ENCODE data around the gene E2F4.

Gene E2F4

DNA sequence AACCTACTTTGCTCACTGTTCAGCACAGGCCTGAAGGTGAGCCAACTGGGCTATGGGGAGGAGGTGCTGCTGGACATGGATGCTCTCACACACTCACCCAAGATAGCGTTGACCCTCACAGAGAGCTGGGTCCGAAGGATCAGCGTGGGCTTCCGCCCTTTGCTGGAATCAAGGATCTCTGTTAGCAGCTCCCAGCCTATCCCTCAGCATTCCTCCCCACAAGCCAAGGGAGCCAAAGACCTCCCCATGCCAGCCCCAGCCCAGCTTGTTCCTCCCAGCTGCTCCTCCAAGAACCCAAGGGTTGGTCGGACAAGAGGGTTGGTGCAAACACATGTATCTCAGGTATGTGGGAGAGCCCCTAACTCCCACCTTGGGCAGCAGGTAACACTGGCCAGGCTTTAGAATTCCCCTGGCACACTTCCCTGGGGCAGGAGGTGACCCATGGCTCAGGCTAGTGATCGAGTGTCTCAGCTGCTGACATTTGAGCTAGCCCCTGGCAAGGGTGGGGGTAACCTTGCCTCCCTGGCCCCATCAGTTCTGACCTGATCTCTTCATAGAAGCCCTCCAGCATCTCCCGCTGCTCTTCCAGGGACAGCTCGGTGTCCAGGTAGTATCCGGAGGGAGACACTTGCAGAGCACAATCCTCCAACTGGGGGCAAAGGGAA is 47.0 kb downstream of the E2F4 start:
- no peak for DNase-seq

DNA sequence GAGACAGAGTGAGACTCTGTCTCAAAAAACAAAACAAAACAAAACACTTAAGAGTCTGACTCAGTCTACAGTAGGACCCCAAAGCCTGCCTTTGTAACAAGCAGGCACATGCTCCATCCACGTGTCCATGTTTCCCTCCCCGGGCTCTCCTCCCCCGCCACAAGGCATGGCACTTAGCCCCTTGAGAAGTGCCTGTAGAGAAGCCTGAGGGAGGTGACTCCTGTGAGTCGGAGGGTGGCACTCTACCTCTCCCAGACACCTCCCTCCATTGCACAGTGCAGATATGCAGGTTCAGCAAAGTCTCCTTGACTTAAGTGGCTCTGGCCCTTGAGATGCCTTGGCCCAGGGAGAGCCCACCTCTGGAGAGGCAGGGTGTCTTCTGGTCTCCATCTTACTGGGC is 48.6 kb downstream of the E2F4 start:
- DNase-seq = no peak

DNA sequence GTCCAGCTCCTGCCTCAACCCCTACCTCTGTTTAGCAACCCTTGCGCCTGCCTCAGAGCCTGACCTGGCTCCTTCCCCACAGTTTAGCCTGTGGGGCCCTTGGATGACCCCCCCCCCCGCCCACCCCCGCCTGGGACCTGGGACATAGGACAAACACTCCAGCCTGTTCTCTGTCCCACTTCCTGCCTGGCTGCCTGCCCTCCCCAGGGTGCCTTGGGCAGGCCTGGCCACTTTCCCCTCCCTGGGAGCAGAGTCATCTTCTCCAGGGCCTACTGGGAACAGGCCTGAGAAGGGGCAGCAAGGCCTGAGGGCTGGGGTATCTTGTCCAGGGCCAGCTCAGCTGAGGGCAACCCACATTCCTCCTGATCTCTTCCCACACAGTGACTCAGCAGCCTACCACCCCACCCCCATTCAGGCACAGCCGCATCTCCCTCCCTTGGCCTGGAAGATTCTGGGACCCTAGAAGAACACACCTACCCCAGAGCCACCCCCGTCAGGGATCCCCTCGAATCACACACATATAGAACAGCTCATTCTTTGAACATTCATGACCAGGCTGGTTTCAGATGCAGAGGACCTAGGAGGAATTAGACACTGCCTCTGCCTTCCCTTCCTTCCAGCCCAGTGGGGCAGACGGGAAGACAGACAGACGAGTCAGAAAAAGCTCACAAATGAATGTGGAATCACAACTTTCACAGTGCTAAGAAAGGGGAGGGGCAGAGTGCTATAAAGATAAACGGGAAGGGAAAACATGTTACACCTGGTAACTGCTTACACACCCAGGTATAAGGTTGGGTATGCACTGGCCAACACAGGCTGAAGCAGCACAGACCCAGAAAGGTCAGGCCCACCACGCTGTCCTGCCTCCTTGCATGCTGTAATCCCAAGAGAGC is 49.3 kb downstream of the E2F4 start:
- peak; percentile 68 for DNase-seq

- no peak for DNase-seq
These were observed 50.3 kb downstream of the E2F4 start for GRCh38 chr16:67242138-67242730.

DNA sequence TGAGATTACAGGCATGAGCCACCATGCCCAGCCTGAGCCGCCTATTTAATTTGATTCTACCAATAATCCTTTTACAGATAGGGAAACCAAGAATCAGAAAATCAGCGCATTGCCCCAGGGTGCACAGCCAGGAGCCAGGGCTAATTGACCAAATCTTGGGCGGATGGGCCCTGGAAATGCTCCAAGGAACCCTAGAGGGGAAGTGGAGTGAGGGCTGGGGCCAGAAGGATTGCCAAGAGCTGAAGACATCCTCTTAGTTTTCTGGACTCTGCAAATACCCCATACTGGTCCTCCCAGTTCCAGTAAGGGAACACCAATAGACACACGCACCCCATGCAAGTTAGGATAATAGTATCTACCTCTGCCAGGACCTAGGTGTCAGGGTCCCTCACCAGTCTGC is 51.5 kb downstream of the E2F4 start:
- DNase-seq = no peak

DNA sequence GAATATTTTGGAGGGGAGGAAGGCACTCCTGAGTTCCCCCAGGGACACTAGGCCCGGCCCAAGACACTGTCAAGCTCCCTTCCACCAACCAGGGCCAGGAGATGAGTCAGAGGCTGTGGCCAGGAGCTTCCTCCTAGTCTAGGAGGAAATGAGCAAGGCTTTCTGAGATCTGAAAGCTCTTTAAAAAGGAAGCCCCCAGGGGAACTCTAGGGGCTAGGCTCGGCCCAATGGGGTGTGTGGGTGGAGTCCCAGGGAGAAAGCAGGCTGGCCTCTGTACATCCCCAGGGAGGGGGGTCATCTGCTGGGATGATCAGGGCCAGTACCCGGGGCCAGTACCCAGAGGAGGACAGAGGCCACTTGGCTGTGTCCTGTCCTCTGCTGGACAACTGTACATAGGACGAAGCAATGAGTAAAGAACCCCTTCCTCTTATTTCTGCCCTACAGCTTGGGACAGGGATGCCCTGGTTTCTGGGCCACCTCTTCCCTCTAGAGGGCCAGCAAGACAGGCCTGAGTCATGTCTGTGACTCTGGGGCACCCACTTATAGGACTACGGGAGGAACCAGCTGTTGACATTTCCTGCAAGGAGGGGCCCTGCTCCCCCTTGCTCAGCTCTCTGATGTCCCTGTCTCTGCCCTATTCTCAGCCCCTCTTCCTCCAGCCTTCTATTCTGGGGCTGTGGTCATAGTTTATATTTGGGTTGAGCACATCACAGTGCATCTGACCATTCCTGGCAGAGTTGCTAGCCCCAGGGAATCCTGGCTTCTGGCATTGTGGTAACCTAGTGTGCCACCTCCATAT is 52.6 kb downstream of the E2F4 start:
- DNase-seq = peak; percentile 69

- DNase-seq = no peak
These were observed 53.2 kb downstream of the E2F4 start for GRCh38 chr16:67245186-67245585.

DNA sequence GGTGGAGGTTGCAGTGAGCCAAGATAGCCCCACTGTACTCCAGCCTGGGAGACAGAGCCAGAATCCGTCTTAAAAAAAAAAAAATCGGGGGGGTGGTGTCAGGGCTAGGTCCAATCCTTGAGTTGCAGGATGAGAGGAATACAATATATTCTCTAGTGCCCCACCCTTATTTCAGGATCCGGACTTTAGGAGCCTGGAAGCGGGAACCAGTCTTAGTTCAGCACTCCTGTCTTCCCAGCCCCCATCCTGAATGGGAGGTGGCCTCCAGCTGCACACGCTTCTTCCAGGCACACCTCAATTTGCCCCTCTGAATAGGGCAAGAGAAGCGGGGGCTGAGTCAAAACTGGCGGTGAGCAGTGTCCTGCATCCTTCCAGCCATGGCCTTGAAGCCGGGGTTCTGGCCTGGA is 53.7 kb downstream of the E2F4 start:
- no peak for DNase-seq

DNA sequence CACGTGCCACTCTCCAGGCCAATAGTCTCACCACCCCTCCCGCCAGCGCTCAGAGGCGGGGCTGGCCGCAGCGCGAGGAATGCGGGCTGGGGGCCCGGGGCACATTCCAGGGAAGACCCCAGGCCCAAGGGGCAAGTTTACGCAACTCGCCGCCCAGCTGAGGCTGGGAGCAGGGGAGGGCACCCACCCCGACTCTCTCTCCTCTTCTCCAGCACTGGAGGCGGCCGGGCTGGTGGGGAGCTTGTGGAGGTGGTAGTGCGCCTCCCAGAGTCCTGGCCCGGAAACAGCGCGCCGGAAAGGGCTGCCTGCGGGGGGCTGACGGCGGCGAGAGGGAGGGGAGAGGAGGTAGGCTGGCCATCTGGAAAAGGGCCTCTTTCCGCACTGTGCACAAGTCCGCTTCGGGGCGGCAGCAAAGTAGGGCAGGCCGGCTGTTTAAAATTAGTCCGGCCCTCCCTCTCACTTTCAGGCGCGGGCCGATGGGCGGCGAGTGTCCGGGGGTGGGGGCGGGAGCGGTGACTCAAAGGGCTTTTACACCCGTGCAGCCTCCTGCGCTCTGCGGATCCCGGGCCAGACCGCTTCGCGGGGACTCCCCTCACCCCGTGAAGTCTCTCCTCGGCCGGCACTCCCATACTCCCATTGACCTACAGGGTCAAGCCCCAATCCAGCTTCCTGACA is 54.3 kb downstream of the E2F4 start:
- peak; percentile 62 for DNase-seq

GRCh38 chr16:67246756-67247191 is 54.8 kb downstream of the E2F4 start:
- DNase-seq = no peak

DNA sequence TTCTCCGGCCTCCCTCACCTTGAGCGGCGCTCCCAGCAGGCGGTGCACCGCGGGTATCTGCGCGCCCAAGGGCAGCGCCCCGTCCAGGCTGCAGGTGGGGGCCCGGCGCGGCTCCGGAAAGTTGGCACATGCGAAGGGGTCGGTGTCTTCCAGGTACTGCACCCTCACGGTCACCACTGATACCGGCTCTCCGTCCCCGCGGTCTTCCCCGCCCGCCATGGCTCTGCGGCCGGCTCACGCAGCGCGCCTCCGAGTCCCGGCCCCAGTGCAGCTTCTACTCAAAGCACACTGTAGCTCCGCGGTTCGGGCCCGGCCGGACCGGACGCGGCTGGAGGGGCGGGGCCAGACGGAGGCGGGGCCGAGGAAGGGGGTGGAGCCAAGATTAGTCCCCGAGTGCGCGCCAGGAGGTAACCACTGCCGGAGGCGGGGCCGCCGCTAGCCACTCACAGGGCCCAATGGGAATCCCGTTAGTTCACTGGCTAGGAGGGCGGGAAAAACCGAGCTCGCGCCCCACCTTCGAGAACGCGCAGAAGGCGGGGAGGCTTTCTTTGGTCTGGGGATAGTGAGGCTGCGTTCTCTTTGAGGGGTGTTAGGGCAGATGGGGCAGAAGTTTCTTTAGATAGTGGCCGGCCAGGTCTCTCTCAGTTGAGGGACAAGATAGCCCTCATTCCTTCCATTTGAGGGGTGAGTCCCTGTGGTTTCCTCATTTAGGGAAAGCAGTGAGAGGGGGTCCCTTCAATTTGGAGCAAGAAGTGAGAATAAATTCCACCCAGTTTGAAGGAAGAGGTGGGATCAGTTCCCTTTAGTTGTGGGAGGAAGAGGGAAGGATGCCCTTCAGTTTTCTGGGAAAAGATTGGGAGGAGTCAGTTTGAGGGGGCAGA is 55.5 kb downstream of the E2F4 start, which contains the start of gene FHOD1:
Gene FHOD1, minus strand, starts transcription at position 290 of the 881 bp plus-strand sequence. Its CDS starts 71 bp downstream, at position 219.
- DNase-seq = peak; percentile 93

DNA sequence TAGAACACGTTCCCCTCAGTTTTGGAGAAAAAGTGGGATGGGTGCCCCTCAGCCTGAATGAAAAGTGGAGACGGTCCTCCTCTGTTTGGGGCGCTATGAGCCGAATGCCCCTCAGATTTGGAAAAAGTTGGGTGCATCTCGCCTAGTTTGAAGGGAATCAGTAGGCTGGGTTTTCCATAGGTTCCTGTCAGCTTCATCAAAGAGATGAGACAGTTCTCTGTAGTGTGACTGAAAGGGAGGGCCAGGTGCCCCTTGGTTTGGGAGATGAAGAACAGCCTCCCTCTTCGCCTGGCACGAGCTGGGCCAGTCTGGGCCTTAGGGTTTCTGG is 56.1 kb downstream of the E2F4 start:
- DNase-seq = no peak
